NCI-H1930 (cell line): Measurements from ENCODE around the gene ALDH2.
"Not testable (repeated sequence)": the region's sequence is repeated elsewhere in the genome, so short reads cannot be mapped to it uniquely, and the experiment has no call there.

Experiments used
- DNase-seq, 2 experiments: peaks; one replicate each; lab custom pipeline; 2025; lab: John Stamatoyannopoulos, UW

Gene ALDH2

GRCh38 chr12:111788178-111788654 lies 21.5 kb downstream of the ALDH2 start:
- DNase-seq: peak in 1 of 2 experiments; percentile 2

GRCh38 chr12:111789779-111790178 lies 23.0 kb downstream of the ALDH2 start:
- DNase-seq: no peak

GRCh38 chr12:111791507-111791906 lies 24.8 kb downstream of the ALDH2 start:
- no peak for DNase-seq

GRCh38 chr12:111792155-111792855 lies 25.6 kb downstream of the ALDH2 start:
- DNase-seq: no peak

GRCh38 chr12:111792856-111793235 lies 26.1 kb downstream of the ALDH2 start:
- DNase-seq: no peak

GRCh38 chr12:111798182-111798581 lies 31.4 kb downstream of the ALDH2 start:
- no peak for DNase-seq

GRCh38 chr12:111799758-111800157 lies 33.0 kb downstream of the ALDH2 start:
- no peak for DNase-seq

- no peak for DNase-seq
These were observed 36.4 kb downstream of the ALDH2 start for GRCh38 chr12:111803038-111803626.

- no peak for DNase-seq
These were observed 37.1 kb downstream of the ALDH2 start for GRCh38 chr12:111803851-111804250.

- DNase-seq: no peak
These were observed 39.6 kb downstream of the ALDH2 start for GRCh38 chr12:111806304-111806703.

- no peak for DNase-seq
These were observed 40.5 kb downstream of the ALDH2 start for GRCh38 chr12:111807232-111807631.

GRCh38 chr12:111812881-111813741 lies 46.4 kb downstream of the ALDH2 start:
- DNase-seq: peak; percentile 71 to 72

- DNase-seq: no peak
These were observed 49.4 kb downstream of the ALDH2 start for GRCh38 chr12:111816065-111816615.

- not testable (repeated sequence) for DNase-seq
These were observed 50.2 kb downstream of the ALDH2 start for GRCh38 chr12:111816898-111817297.

- DNase-seq: no peak
These were observed 51.6 kb downstream of the ALDH2 start for GRCh38 chr12:111818340-111818739.

- DNase-seq: no peak
These were observed 52.7 kb downstream of the ALDH2 start for GRCh38 chr12:111819191-111820158.

GRCh38 chr12:111820828-111821227 lies 54.1 kb downstream of the ALDH2 start:
- not testable (repeated sequence) for DNase-seq

- DNase-seq: no peak
These were observed 56.2 kb downstream of the ALDH2 start for GRCh38 chr12:111822886-111823285.

- no peak for DNase-seq
These were observed 57.2 kb downstream of the ALDH2 start for GRCh38 chr12:111823891-111824290.

- not testable (repeated sequence) for DNase-seq
These were observed 57.6 kb downstream of the ALDH2 start for GRCh38 chr12:111824312-111824711.

GRCh38 chr12:111825509-111825908 lies 58.8 kb downstream of the ALDH2 start:
- no peak for DNase-seq
